HG02588 (cell line): ENCODE data around the gene CNOT1.
"Not testable (repeated sequence)": the region's sequence is repeated elsewhere in the genome, so short reads cannot be mapped to it uniquely, and the experiment has no call there.

Experiments
- ATAC-seq: cut with Tn5 transposase; IDR thresholded peaks from one replicate; pipeline ENCODE4 v1.9.1; 2021; ENCODE audit warnings: mild to moderate bottlenecking, moderate library complexity; ENCODE audit not compliant: unreplicated experiment

Gene CNOT1

GRCh38 chr16:58638148-58639036, 8.8 kb upstream of the CNOT1 start:
- ATAC-seq = no peak

GRCh38 chr16:58637021-58637420, 7.4 kb upstream of the CNOT1 start:
- not testable (repeated sequence) for ATAC-seq

DNA sequence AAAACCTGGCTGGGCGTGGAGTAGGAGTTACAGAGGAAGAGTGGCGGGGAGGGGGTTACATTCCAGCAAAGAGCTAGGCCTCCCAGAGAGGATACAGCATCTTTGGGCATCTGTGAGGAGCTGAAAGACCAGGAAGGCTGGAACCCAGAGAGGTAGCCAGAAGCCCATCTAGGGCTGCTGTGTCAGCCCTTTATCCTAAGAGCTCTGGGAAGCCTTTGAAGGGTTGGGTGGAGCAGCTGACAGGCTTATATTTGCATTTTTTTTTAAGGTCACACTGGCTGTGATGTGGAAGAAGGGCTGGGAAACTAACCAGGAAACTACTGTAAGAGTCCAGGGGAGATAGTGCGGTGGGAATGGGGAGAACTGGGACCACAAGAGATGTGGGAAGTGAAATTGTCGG, 6.8 kb upstream of the CNOT1 start:
- no peak for ATAC-seq

GRCh38 chr16:58635502-58635901, 5.9 kb upstream of the CNOT1 start:
- no peak for ATAC-seq

DNA sequence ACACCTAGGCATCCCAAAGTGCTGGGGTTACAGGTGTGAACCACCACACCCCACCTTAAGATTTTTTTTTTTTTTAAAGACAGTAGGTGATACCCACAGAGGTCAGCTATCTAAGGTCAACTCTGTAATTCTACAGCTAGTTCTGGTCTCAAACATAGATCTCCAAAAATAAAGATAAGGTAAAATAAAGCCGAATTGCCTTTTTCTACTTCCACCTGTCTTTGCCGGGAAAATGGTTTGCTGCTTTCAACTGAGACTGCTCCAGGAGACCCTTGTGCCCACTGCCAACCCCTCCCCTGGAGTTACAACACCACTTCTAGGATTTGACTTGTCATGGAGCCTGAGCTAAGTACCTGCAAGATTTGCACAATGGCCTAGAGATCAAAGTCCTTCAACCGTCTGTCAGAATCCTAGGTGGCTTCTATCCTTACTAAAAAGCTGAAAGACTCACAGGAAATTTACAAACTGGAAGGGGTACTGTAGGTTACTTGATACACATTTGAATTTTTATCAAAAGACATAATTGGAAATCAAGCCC, 4.7 kb upstream of the CNOT1 start:
- no peak for ATAC-seq

GRCh38 chr16:58628845-58629732, 537 bp downstream of the CNOT1 start:
- ATAC-seq = peak; percentile 0

GRCh38 chr16:58624209-58624608, 5.4 kb downstream of the CNOT1 start:
- ATAC-seq = no peak

DNA sequence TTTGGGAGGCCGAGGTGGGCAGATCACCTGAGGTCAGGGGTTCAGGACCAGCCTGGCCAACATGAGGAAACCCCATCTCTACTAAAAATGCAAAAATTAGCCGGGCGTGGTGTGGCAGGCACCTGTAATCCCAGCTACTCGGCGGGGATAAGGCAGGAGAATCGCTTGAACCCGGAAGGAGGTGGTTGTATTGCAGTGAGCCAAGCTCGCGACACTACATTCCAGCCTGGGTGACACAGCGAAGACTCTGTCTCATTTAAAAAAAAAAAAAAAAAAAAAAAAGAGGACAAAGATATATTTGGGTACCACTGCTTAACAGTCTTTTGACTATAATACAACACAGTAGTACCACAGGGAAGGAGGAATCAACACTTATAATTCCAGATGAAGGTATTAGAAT, 9.2 kb downstream of the CNOT1 start:
- no peak for ATAC-seq

GRCh38 chr16:58615280-58615679, 14.3 kb downstream of the CNOT1 start:
- ATAC-seq = no peak

GRCh38 chr16:58614860-58615259, 14.8 kb downstream of the CNOT1 start:
- ATAC-seq = no peak

DNA sequence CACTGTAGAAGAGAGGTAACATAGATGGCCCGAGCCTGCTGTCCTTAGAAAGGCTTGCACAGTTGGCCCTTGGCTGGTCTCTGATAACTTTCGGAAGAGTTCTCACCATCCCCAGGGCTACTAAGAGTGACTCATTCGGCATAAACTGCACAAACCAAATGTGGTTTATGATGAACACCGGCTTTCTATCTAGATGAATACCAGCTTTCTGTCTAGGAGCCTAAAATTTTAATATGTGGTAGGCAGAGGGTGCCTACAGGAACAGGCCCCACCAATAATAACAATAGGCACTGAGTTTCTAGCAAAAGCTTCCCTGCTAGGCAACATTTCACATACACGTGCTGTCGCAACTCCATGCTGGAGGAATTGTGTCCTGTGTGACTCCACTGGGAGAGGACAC, 15.4 kb downstream of the CNOT1 start:
- ATAC-seq = no peak

- not testable (repeated sequence) for ATAC-seq
Observed at GRCh38 chr16:58612965-58613364, 16.7 kb downstream of the CNOT1 start.

- no peak for ATAC-seq
Observed at GRCh38 chr16:58608601-58609136, 21.0 kb downstream of the CNOT1 start.

- ATAC-seq = no peak
Observed at GRCh38 chr16:58605562-58605961, 24.1 kb downstream of the CNOT1 start.

GRCh38 chr16:58591083-58591482, 38.5 kb downstream of the CNOT1 start:
- ATAC-seq = no peak

DNA sequence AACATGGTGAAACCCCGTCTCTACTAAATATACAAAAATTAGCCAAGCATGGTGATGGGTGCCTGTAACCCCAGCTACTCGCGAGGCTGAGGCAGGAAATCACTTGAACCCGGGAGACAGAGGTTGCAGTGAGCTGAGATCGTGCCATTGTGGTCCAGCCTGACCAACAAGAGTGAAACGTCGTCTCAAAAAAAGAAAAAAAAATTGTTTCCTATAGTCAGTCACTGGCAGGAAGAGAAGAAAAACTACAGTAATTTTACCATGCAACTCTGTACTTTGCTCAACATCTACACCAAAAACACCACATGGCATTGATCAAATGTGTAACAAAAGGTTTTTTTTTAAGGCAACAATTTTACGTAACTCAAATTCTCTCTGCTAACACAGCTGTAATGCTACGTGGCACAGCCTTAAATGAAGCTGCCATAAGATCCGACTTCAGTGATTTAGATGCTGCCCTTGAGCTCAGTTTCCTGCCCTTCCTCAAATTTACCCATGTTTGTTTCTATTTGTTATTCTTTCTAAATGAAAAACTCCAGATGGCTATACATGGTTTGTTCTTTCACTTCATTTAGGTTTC, 40.2 kb downstream of the CNOT1 start:
- ATAC-seq = no peak

- no peak for ATAC-seq
Observed at GRCh38 chr16:58588406-58588805, 41.2 kb downstream of the CNOT1 start.

DNA sequence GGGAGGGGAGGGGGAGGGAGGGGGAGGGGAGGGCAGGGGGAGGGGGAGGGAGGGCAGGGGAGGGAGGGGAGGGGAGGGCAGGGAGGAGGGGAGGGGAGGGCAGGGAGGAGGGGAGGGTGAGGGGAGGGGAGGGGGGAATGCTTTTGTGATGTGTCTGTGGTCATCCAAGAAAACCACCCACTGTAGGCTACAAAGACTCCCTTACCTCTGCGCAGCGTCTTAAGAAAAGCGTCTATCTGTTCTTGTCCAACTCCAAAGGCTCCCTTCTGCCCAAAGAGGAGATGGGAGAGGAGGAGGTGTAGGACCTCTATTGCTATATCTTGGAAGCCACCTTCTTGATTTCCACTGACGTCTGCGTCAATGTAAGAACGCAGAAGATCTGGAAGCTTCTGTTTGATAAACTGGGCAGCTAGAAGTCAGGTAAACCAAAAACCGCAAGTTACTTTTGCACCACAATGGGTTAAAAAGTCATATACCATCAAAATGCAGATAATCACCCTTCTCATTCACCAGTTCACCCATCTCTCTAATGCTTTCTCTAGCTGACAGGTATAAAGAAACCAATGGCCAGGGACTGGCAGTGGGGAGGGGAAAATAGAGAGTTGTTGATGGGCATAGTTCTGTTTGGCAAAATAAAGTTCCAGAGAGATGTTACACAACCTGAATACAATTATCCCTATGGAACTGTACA, 43.1 kb downstream of the CNOT1 start:
- no peak for ATAC-seq

DNA sequence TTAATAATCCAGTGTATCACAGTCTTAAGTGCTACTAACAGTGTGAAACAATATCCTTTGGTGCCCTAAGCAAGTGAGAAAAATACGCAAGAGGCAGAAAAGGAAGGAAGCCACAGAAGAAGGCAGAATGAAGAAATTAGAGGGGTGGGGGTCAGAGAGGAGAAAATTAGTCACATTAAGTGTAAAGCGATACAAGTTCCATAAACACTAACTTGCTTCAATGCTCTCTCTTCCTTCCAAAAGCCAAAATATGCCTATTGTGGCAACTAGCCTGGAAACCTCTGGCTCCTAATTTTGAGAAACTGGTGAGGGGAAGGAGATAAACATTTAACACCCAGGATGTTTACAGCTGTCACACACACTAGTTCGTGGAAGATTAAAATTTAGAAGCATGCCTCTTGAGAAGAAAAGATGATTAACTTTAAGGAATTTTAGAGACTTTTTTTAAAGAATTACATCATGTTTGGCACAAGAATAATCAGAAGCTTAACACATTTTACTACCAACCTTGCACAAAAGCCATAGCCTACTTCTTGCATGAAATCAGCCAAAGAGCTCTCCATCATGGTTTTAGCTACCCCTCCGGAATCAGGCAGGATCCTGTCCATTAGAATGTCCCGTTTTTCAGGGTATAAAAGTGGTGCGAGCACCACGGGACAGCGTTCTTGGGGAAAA, 44.7 kb downstream of the CNOT1 start:
- no peak for ATAC-seq
